GM21576 (cell line): Measurements from ENCODE around the gene ZNF207.
A peak's percentile ranks its signal among the peaks of the same experiment; 100 is the strongest.
"Not testable (repeated sequence)": the region's sequence is repeated elsewhere in the genome, so short reads cannot be mapped to it uniquely, and the experiment has no call there.

Source experiments
- ATAC-seq: cut with Tn5 transposase; IDR thresholded peaks from one replicate; pipeline ENCODE4 v1.9.1; 2021; ENCODE audit warnings: mild to moderate bottlenecking, moderate library complexity; ENCODE audit not compliant: unreplicated experiment

Gene ZNF207

DNA sequence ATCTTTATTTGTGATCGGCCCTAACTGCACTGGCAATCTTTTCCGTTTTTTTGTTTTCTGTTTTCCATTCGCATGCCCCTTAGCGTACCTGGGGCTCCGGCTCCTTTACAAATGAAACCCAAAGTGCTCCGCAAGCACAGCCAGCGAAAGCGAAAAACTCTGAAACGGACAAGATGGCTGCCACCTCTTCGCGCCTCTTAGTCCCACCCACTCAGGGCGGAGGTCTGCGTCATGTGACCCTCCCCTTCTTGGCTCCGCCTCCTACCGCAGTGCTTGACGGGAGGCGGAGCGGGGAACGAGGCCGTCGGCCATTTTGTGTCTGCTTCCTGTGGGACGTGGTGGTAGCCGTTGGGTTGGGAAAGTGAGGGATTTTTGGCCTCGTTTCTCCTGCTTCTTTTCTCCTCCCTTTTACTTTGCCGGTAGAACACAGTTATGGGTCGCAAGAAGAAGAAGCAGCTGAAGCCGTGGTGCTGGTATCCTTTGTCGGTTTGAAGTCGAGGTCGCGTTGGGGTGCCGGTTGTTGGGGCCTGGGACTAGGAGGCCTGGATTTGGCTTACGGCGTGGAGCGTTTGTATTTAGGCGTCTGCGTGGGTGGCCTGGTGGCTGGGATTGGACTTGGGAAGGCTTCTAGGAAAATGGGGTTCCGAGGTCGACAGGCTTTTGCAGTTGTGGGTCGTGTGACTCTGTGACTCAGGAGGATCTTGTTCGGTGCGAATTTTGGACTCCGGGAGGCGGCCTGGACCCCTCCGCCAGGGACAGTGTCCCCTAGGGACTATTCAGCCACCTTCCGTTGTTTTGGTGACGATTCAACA is at the start of gene ZNF207:
Gene ZNF207, plus strand, starts transcription at position 304 of the 812 bp plus-strand sequence. Its CDS starts 129 bp downstream, at position 433.
- peak; percentile 82 for ATAC-seq

DNA sequence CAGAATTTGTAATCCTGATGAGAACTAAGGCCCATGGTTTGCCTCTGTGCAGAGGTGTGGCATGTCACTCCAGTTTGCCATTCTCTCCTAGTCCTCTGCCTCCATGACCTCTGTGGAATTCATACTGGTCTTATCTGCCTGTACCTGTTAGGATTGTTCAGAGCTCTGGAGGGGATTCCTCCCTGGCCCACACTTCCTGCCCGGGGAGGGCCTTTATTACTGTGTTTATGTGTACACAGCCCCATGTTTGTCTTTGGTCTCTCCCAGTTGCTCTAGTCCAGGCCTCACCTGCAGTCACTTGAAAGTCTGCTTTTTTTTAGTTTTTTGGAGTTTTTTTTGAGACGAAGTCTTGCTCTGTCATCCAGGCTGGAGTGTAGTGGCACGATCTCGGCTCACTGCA is 47.9 kb upstream of the ZNF207 start:
- ATAC-seq = no peak

- no peak for ATAC-seq
Measured at GRCh38 chr17:32302860-32303649, 46.9 kb upstream of the ZNF207 start.

- ATAC-seq = no peak
Measured at GRCh38 chr17:32303781-32304288, 46.1 kb upstream of the ZNF207 start.

DNA sequence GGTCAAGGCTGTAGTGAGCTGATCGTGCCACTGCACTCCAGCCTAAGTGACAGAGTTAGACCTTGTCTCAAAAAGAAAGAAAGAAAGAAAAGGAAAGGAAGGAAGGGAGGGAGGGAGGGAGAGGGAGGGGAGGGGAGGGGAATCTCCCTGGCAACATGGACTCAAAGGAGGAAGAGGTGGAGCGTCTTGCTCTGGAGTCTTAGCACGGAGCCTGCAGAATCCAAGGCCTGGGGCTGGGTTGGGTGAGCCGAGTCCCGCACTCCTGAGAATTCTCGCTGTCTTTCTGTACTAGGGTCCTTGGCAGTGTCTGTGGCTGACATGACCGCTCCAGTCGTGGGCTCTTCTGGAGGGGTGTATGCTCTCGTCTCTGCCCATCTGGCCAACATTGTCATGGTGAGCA is 44.9 kb upstream of the ZNF207 start:
- no peak for ATAC-seq

GRCh38 chr17:32307658-32308057 is 42.3 kb upstream of the ZNF207 start:
- ATAC-seq = no peak

- ATAC-seq = no peak
Measured at GRCh38 chr17:32311028-32311536, 38.9 kb upstream of the ZNF207 start.

GRCh38 chr17:32314636-32315035 is 35.3 kb upstream of the ZNF207 start:
- no peak for ATAC-seq

GRCh38 chr17:32315171-32315570 is 34.8 kb upstream of the ZNF207 start:
- no peak for ATAC-seq

GRCh38 chr17:32316653-32317052 is 33.3 kb upstream of the ZNF207 start:
- ATAC-seq = not testable (repeated sequence)

DNA sequence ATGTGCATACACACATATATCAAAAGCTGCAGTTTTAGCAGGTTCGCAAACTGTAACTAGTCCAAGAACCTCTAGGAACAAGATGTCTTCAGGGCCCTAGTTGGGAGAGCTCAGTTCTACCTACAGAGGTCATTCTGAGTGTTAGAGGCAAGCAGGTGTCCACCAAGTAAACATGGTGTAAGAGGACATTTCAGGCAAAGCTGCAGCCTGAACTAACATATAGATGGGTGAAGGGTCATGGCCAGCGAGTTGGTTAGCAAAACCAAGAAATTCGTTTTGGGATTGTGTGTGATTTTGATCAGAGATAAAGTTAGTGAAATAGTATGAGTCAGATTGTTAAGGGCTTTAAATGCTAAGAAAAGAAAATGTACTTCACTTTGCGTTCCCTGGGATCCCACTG is 32.6 kb upstream of the ZNF207 start:
- no peak for ATAC-seq

GRCh38 chr17:32318071-32318470 is 31.9 kb upstream of the ZNF207 start:
- no peak for ATAC-seq

GRCh38 chr17:32319548-32319905 is 30.4 kb upstream of the ZNF207 start:
- ATAC-seq = peak; percentile 68

DNA sequence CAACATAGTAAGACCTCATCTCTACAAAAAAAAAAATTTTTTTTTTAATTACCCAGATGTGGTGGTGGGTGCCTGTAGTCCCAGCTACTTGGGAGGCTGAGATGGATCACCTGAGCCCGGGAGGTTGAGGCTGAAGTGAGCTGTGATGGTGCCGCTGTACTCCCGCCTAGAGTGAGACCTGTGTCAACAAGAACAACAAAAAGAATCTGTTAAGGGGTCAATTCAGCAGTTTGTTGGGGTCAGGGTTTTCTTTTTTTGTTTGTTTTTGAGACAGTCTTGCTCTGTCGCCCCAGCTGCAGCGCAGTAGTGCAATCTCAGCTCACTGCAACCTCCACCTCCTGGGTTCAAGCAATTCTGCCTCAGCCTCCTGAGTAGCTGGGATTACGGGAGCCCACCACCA is 29.9 kb upstream of the ZNF207 start:
- ATAC-seq = not testable (repeated sequence)

GRCh38 chr17:32320847-32321246 is 29.1 kb upstream of the ZNF207 start:
- ATAC-seq = no peak

DNA sequence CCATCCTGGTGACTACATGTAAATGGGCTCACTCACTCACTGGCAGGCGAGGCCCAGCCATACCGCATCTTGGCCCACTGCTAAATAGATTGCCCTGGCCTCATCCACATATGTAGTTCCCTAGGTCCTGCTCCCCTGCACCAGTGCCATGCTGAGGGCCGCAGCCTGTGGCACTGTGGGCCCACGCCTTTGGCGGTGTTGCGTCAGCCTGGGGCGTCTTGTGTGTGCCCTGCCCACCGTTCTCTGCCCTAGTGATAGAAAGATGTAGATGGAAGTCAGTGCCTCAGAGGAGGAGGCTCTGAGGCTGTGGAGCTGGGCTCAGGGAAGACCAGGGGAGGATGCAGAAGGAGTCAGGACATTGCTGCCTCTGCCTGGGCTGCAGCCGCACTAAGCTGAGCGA is 26.9 kb upstream of the ZNF207 start:
- no peak for ATAC-seq

- ATAC-seq = no peak
Measured at GRCh38 chr17:32323811-32324491, 26.0 kb upstream of the ZNF207 start.

- ATAC-seq = no peak
Measured at GRCh38 chr17:32327911-32328310, 22.0 kb upstream of the ZNF207 start.

DNA sequence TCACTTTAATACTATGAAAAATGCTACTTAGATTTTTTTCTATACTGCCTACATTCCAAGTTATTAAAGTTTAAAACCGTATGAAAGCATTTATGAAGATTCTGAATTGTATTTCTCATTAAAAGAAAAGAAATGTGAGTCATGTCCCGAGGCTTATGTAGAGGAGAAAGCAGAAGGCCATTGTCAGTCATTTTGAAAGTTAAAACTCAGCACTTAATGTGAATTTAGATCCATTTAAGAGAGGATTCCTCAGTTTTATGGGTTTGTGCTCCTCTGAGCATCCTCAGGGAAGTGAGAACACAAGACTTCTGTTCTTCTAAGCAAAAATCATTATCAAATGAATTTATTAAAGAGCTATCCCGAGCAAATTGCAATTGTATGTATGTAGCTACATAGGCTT is 19.8 kb upstream of the ZNF207 start:
- no peak for ATAC-seq

GRCh38 chr17:32331243-32332040 is 18.5 kb upstream of the ZNF207 start:
- no peak for ATAC-seq
